OCI-LY1 (cell line): ENCODE measurements around the gene PPP2R2C.

Source experiments
- CTCF ChIP-seq: fragments of 200-600 bp; sonication (generic), shearing (Covaris generic); IDR thresholded peaks from 2 replicates; pipeline ENCODE4 v1.5.1; 2017; ENCODE audit warnings: mild to moderate bottlenecking, antibody characterized with exemption, low read length, moderate library complexity, mixed read lengths
- EZH2 ChIP-seq: fragments of 200-600 bp; sonication (generic), shearing (Covaris generic); IDR thresholded peaks from 2 replicates; pipeline ENCODE4 v1.8.0; 2017; ENCODE audit warnings: borderline replicate concordance, mixed run types, mild to moderate bottlenecking, antibody characterized with exemption, low read length, moderate library complexity, mixed read lengths

- TF ChIP-seq CTCF (no peak), EZH2 (no peak)
Observed at GRCh38 chr4:6383009-6383404, 89.4 kb downstream of the PPP2R2C start.
